Measurements from ENCODE around the gene BMP3.

Gene BMP3

GRCh38 chr4:81062001-81062400, 31.5 kb downstream of the BMP3 start:
- DNase-seq = no peak
- Mint-ChIP-seq H3K27ac (no peak overlapping the region), H3K4me3 (no peak overlapping the region)

GRCh38 chr4:81065446-81065845, 34.9 kb downstream of the BMP3 start:
- no peaks in the 10 kb centered on the region for H3K36me3 Mint-ChIP-seq (ENCODE audit: low read depth)
- peaks cover 3% of the 10 kb centered on the region for H3K4me1 Mint-ChIP-seq (ENCODE audit: low read depth)
- H3K4me3 Mint-ChIP-seq = no peak overlapping the region
- H3K27ac Mint-ChIP-seq = no peak overlapping the region
- DNase-seq = no peak
- H3K27me3 Mint-ChIP-seq = peaks cover 33% of the 10 kb centered on the region
- H3K9me3 Mint-ChIP-seq = no peaks in the 10 kb centered on the region

More at GRCh38 chr4:81062001-81062400, 31.5 kb downstream of the BMP3 start:
- peaks cover 33% of the 10 kb centered on the region for H3K27me3 Mint-ChIP-seq
- peaks cover 3% of the 10 kb centered on the region for H3K4me1 Mint-ChIP-seq (ENCODE audit: low read depth)
- no peaks in the 10 kb centered on the region for H3K36me3 Mint-ChIP-seq (ENCODE audit: low read depth)
- H3K9me3 Mint-ChIP-seq = no peaks in the 10 kb centered on the region

DNA sequence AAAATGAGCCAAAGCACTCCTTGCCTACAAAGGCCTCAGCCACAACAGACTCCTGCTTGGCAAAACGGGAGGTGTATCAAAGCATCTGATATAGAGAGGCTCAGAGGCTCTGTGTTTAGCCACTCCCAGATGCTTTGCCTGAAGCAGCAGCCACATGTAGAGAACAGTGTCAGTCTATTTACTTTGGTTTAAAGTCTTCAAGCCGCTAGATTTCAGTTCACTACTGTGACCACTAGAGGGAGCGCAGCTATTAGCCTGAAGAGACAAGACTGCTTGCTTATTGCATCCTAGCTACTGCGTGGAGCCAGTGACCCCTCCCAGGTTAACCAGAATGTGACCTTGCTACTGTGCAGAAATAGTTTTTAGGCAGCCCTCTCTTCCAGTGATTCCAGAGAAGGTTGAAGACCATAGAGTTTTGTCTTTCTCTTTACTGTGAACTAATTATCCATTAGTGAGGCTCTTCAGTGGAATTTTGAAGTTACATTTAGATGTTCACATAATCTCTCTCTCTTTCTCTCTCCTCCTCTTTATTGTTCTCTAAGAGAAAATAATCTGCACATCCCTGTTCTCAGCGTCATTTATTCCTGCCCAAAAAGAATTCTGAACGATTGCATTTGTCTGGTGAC, 39.3 kb downstream of the BMP3 start:
- DNase-seq = peak; percentile 42
- H3K27ac Mint-ChIP-seq = no peak overlapping the region

DNA sequence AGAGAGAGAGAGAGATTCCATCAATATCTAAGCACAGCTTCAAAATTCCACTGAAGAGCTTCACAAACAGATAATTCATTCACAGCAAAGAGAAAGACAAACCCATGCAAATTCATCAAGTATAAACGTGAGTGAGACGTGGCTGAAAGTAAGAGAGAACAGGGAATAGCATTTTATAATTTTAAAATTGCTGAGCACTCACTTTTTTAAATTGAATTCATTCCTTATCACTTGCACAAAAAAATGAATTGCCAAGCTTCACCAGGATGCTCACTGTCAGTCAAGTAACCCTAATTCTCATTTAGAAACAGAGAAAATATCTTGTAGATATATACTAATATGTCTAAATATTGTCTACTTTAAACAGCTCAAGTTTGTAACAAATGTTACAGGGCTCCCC, 40.5 kb downstream of the BMP3 start:
- Mint-ChIP-seq H3K4me1 (ENCODE audit: low read depth) (no peaks in the 10 kb centered on the region), H3K36me3 (ENCODE audit: low read depth) (no peaks in the 10 kb centered on the region), H3K4me3 (no peak overlapping the region), H3K27me3 (peaks cover 23% of the 10 kb centered on the region), H3K9me3 (no peaks in the 10 kb centered on the region), H3K27ac (no peak overlapping the region)
- DNase-seq = no peak

More for the DNA sequence above, 39.3 kb downstream of the BMP3 start:
- H3K36me3 Mint-ChIP-seq (ENCODE audit: low read depth) = no peaks in the 10 kb centered on the region
- no peaks in the 10 kb centered on the region for H3K9me3 Mint-ChIP-seq
- H3K4me3 Mint-ChIP-seq = no peak overlapping the region
- H3K4me1 Mint-ChIP-seq (ENCODE audit: low read depth) = peaks cover 3% of the 10 kb centered on the region
- peaks cover 25% of the 10 kb centered on the region for H3K27me3 Mint-ChIP-seq

GRCh38 chr4:81081156-81081555, 50.6 kb downstream of the BMP3 start:
- H3K4me3 Mint-ChIP-seq = no peak overlapping the region
- H3K27ac Mint-ChIP-seq = no peak overlapping the region
- peaks cover 7% of the 10 kb centered on the region for H3K27me3 Mint-ChIP-seq
- no peaks in the 10 kb centered on the region for H3K36me3 Mint-ChIP-seq (ENCODE audit: low read depth)
- H3K4me1 Mint-ChIP-seq (ENCODE audit: low read depth) = no peaks in the 10 kb centered on the region
- no peak for DNase-seq
- H3K9me3 Mint-ChIP-seq = no peaks in the 10 kb centered on the region

DNA sequence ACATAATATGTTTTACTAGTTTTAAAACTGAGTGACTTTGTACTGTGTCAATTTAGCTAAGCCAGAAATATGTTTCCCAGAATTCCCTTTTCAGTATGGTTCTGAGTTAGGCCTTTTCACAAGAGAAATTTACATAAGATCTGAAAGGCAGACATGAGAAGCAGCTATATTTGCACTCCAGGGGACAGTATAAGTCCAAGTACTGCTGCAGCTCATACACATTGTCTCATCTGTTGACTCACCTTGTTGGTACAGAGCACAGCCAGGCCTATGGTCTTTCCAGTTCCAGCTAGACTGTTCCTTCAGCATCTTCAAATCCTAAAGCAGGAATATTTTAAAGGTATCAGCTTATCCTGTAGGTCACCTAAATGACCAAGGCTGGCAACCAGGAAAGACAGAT, 53.5 kb downstream of the BMP3 start:
- Mint-ChIP-seq H3K27me3 (no peaks in the 10 kb centered on the region), H3K36me3 (ENCODE audit: low read depth) (no peaks in the 10 kb centered on the region), H3K9me3 (no peaks in the 10 kb centered on the region), H3K27ac (no peak overlapping the region), H3K4me1 (ENCODE audit: low read depth) (no peaks in the 10 kb centered on the region), H3K4me3 (no peak overlapping the region)
- no peak for DNase-seq

DNA sequence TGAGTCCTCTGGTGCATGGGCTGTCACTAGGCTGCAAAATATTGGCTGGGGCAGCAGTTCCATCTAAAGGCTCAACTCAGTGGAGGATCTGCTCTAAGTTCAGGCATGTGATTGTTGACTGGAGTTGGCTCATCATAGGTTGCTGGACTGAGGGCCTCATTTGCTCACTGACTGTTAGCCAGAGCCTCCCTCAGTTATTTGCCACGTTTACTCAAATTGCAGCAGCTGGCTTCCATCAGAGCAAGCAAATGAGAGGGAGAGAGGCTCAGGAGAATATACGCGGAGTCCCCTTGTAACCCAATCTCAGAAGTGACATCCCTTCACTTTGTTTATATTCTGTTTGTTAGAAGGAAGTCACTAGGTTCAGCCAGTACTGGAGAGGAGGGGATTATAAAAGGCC, 54.1 kb downstream of the BMP3 start:
- no peaks in the 10 kb centered on the region for H3K36me3 Mint-ChIP-seq (ENCODE audit: low read depth)
- H3K4me1 Mint-ChIP-seq (ENCODE audit: low read depth) = no peaks in the 10 kb centered on the region
- H3K27me3 Mint-ChIP-seq = peaks cover under 1% of the 10 kb centered on the region
- no peak overlapping the region for H3K4me3 Mint-ChIP-seq
- no peaks in the 10 kb centered on the region for H3K9me3 Mint-ChIP-seq
- no peak for DNase-seq
- no peak overlapping the region for H3K27ac Mint-ChIP-seq

GRCh38 chr4:81085291-81085690, 54.8 kb downstream of the BMP3 start:
- Mint-ChIP-seq H3K4me1 (ENCODE audit: low read depth) (no peaks in the 10 kb centered on the region), H3K36me3 (ENCODE audit: low read depth) (no peaks in the 10 kb centered on the region), H3K4me3 (no peak overlapping the region), H3K9me3 (no peaks in the 10 kb centered on the region), H3K27me3 (peaks cover 3% of the 10 kb centered on the region), H3K27ac (no peak overlapping the region)
- no peak for DNase-seq

DNA sequence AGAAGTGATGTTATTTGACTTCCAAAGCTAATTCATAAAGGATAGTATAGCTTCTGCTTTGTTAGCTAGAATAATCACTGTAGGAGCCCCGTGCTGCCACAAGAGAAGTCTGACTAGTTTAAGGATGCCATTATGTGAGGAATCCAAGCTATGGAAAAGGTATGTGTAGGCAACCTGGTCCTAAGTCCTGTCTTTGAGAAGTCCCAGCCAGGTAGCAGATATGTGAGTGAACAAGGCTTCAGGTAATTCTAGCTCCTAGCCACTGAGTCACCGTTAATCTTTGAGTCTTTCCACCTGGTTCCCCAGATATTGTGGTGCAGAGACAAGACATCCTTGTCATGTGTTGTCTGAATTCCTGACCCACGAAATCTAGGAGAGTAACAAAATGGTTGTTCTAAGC, 55.5 kb downstream of the BMP3 start:
- no peak for DNase-seq
- H3K27ac Mint-ChIP-seq = no peak overlapping the region
- no peaks in the 10 kb centered on the region for H3K9me3 Mint-ChIP-seq
- peaks cover 3% of the 10 kb centered on the region for H3K27me3 Mint-ChIP-seq
- no peaks in the 10 kb centered on the region for H3K36me3 Mint-ChIP-seq (ENCODE audit: low read depth)
- H3K4me3 Mint-ChIP-seq = no peak overlapping the region
- no peaks in the 10 kb centered on the region for H3K4me1 Mint-ChIP-seq (ENCODE audit: low read depth)

DNA sequence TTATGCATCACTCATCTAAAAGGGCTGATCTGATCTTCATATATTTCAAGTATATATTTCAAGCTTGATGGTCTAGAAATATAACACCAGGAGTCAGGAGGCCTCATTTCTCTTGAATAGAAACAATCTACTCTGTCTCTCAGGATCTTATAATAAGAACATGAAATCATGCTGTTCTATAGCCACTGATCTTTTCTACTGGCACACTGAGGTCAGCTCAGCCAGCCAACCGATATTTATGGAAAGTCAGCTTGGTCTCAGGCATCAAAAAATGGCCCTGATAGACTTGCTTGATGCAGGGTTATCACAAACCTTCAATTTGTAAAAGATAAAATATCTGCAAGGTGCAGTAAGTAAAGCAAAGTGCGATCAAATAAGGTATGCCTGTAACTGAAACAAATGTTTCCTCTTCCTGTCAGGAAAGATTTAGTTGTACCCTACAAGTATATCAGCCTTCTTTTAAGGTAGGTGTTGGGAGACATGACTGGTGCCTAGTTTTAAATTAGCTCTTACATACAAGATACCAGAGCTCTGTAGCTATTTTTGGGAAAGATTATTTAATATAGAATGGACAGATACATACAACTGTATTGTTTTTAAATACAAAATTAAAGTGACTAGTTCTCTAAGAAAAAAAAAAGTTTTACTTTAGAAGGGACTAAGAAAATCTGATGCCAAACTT, 63.4 kb downstream of the BMP3 start:
- DNase-seq = no peak
- H3K27ac Mint-ChIP-seq = no peak overlapping the region
- peaks cover 3% of the 10 kb centered on the region for H3K27me3 Mint-ChIP-seq
- H3K36me3 Mint-ChIP-seq (ENCODE audit: low read depth) = no peaks in the 10 kb centered on the region
- no peak overlapping the region for H3K4me3 Mint-ChIP-seq
- H3K4me1 Mint-ChIP-seq (ENCODE audit: low read depth) = no peaks in the 10 kb centered on the region
- H3K9me3 Mint-ChIP-seq = no peaks in the 10 kb centered on the region

DNA sequence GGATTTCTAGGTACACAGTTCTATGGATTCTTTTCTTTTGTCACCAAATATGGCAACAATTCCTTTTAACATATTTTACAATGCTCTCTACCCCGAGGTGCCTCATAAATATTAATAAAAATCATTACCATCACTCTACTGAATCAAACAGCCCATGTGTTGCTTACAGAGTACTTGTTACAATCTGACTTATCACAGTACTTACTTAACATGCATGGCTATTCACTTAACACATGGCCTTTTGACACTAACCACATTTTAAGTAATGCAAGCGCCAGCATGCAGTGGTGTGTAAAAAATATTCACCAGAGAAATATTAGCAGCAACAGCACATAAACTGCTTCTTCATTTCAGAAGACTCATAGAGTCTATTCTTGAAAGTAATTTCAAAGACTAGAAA, 64.9 kb downstream of the BMP3 start:
- Mint-ChIP-seq H3K4me1 (ENCODE audit: low read depth) (no peaks in the 10 kb centered on the region), H3K27me3 (no peaks in the 10 kb centered on the region), H3K27ac (no peak overlapping the region), H3K36me3 (ENCODE audit: low read depth) (no peaks in the 10 kb centered on the region), H3K9me3 (no peaks in the 10 kb centered on the region), H3K4me3 (no peak overlapping the region)
- no peak for DNase-seq

- no peak for DNase-seq
- Mint-ChIP-seq H3K4me1 (ENCODE audit: low read depth) (no peaks in the 10 kb centered on the region), H3K36me3 (ENCODE audit: low read depth) (no peaks in the 10 kb centered on the region), H3K9me3 (no peaks in the 10 kb centered on the region), H3K4me3 (no peak overlapping the region), H3K27me3 (no peaks in the 10 kb centered on the region), H3K27ac (no peak overlapping the region)
Observed at GRCh38 chr4:81096566-81096965, 66.1 kb downstream of the BMP3 start.

- DNase-seq = no peak
- no peak overlapping the region for H3K4me3 Mint-ChIP-seq
- no peaks in the 10 kb centered on the region for H3K9me3 Mint-ChIP-seq
- H3K36me3 Mint-ChIP-seq (ENCODE audit: low read depth) = no peaks in the 10 kb centered on the region
- H3K27me3 Mint-ChIP-seq = no peaks in the 10 kb centered on the region
- no peaks in the 10 kb centered on the region for H3K4me1 Mint-ChIP-seq (ENCODE audit: low read depth)
- H3K27ac Mint-ChIP-seq = no peak overlapping the region
Observed at GRCh38 chr4:81102107-81102506, 71.6 kb downstream of the BMP3 start.

DNA sequence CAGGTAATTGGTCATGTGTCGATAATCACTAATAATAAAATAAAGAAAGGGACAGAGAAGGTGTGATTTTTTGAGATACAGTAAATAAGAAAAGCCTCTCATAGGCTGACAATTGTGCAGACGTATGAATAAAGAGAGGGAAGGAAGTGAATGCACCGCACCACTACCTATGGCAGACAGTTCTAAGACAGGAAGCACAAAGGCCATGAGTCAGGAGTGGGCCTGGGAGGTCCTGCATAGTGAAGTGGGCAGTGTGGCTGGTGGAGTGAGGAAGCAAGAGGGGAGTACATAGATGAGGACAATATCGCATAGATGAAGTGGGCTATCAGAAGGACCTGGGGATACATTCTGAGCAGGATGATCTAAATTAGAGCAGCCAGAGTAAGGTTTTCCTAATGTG, 75.6 kb downstream of the BMP3 start:
- DNase-seq = no peak
- no peak overlapping the region for H3K27ac Mint-ChIP-seq
- no peaks in the 10 kb centered on the region for H3K27me3 Mint-ChIP-seq
- no peaks in the 10 kb centered on the region for H3K36me3 Mint-ChIP-seq (ENCODE audit: low read depth)
- no peaks in the 10 kb centered on the region for H3K4me1 Mint-ChIP-seq (ENCODE audit: low read depth)
- no peak overlapping the region for H3K4me3 Mint-ChIP-seq
- no peaks in the 10 kb centered on the region for H3K9me3 Mint-ChIP-seq
